Muscle layer of colon (tissue), 2 donors: ENCODE results near the gene LEMD1.

ENCODE experiments used
- H3K27ac ChIP-seq: one replicate; pipeline ENCODE4 v1.7.0; 2013; ENCODE audit warnings: low read depth, mild to moderate bottlenecking, low read length, moderate library complexity
- H3K27me3 ChIP-seq, 2 donors: one replicate each; pipeline ENCODE4 v1.7.0; 2013; ENCODE audit warnings: low read length in 2 of 2, mild to moderate bottlenecking in 2 of 2; ENCODE audit not compliant: insufficient read depth in 2 of 2, control insufficient read depth in 1 of 2
- H3K36me3 ChIP-seq: one replicate; pipeline ENCODE4 v1.7.0; 2013; ENCODE audit warnings: mild to moderate bottlenecking, low read length; ENCODE audit not compliant: insufficient read depth
- H3K4me1 ChIP-seq: one replicate; pipeline ENCODE4 v1.7.0; 2013; ENCODE audit warnings: mild to moderate bottlenecking, low read length; ENCODE audit not compliant: insufficient read depth
- H3K4me3 ChIP-seq, 2 donors: one replicate each; pipeline ENCODE4 v1.7.0; 2013; ENCODE audit warnings: low read length in 2 of 2, low read depth in 1 of 2, mild to moderate bottlenecking in 1 of 2, moderate library complexity in 1 of 2
- H3K9ac ChIP-seq: one replicate; pipeline ENCODE4 v1.7.0; 2013; ENCODE audit warnings: low read length
- H3K9me3 ChIP-seq: one replicate; pipeline ENCODE4 v1.7.0; 2013; ENCODE audit warnings: mild to moderate bottlenecking, low read length
- donor health status: abdominal sarcoma.
- donor health status: Adenocarcinoma of cecum.

The LEMD1 gene

DNA sequence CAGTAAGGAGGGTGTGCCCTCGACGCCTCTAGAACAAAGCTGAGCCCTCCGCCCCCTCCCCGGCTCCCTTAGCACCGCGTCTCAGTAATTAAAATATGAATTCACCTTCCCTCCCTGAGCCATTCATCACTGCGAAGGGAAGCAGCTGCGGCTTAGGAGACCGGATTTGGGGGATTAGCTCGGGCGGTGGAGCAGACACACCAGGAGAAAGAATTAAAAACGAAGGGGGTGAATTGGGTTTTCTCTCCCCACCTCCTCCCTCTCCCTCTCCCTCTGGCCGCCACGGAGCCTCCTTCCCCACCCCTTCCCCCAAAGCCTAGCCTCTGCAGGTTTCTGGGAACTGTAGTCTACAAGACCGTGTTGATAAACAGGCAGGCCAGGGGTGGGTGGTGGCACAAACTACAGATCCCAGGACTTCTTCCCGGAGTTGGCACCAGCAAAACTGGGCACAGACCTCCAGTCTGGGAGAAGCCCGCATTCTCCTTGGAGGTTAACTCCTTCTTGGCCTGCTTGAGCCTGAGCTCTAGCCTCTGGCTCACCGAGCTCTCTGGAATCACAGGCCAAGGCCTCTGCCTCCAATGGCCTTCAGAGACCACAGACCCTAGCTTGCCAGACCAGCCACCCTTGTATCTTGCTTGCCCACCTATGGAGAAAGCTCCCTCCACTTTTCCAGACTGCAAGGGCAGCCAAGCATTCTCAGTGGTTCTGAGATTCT lies 23.2 kb upstream of the LEMD1 start:
- Histone ChIP-seq H3K4me3 (peak overlapping the region; percentile 5 to 43), H3K36me3 (no peaks in the 10 kb centered on the region), H3K4me1 (peaks cover 21% of the 10 kb centered on the region), H3K27ac (peak overlapping the region; percentile 27), H3K27me3 (peaks cover 0 to 10% of the 10 kb centered on the region in 2 donors), H3K9me3 (no peaks in the 10 kb centered on the region), H3K9ac (peak overlapping the region; percentile 45)

GRCh38 chr1:205444300-205444930 lies 22.6 kb upstream of the LEMD1 start:
- Histone ChIP-seq H3K9ac (peak overlapping the region; percentile 45), H3K9me3 (no peaks in the 10 kb centered on the region), H3K4me3 (peak overlapping the region; percentile 5 to 43), H3K4me1 (peaks cover 22% of the 10 kb centered on the region), H3K36me3 (no peaks in the 10 kb centered on the region), H3K27me3 (peaks cover 0 to 7% of the 10 kb centered on the region in 2 donors), H3K27ac (peak overlapping the region; percentile 4)

DNA sequence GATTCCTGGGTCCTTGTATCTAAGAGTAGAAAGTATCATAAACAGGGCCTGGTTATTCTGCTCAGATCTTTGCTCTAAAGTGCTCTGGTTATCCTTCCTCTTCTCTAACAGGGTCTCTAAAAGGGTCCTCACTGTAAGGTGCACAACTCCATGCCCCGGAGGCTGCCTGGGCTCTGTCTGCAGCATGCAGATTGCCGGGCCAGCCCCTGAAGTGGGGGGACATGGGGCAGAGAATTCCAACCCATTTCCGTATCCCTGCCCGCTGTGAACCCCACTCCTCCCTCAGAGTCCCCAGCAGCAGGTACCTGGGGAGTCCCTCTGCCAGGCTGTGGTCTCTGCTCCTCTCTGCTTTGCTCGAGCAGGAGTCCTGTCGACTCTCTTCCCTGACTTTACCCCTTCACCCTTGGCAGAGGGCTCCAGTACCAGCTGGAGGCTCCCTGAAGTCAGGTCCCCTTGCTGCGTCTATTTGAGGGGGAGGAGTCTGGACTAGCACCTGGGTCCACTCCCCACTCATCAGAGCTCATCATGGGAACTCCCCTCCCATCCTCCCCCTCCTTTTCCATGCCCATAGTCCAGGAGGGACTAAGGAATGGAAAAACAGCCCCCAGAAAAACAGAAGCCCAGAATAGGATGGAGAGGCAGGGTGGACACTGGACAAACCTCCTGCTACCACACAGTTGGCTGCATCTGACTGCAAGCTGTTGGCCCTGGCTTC lies 21.9 kb upstream of the LEMD1 start:
- H3K4me3 ChIP-seq: peak overlapping the region in 1 of 2 donors; percentile 43
- H3K9ac ChIP-seq: no peak overlapping the region
- H3K4me1 ChIP-seq: peaks cover 29% of the 10 kb centered on the region
- peaks cover 0 to 3% of the 10 kb centered on the region in 2 donors for H3K27me3 ChIP-seq
- H3K27ac ChIP-seq: no peak overlapping the region
- H3K36me3 ChIP-seq: no peaks in the 10 kb centered on the region
- no peaks in the 10 kb centered on the region for H3K9me3 ChIP-seq

DNA sequence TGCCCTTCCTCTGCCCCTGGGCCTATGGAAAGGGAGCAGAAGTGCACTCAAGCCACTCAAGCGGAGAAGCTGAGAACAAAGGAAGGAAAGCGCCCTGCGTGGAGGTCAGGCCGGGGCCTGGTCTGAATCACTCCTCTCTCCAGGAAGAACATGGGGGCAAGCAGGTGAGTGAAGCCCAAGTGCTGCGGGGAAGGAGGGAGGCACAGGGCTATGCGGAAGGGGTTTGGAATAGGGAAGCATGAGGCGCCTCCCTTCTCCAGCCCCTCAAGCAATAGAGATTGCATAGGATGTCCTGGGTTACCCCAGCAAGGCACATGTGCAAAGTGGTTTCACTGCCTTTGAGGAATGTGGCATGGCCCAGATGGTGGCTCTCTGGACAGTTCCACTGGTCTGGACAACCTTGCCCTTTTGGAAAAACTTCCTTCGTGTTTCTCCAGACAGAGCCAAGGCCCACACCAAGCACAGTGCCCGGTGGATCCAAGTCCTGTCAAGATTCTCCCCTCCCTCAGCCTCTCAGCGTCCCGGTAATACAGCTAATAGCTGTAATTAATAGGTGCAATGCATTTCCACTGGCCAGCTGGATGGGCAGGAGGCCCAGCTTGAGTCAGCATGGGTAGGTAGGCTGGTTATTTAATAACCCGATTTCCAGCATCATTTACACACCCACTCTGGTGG lies 20.3 kb upstream of the LEMD1 start:
- H3K4me1 ChIP-seq: peaks cover 34% of the 10 kb centered on the region
- H3K4me3 ChIP-seq: no peak overlapping the region
- no peak overlapping the region for H3K27ac ChIP-seq
- no peaks in the 10 kb centered on the region for H3K36me3 ChIP-seq
- no peaks in the 10 kb centered on the region for H3K27me3 ChIP-seq
- no peak overlapping the region for H3K9ac ChIP-seq
- no peaks in the 10 kb centered on the region for H3K9me3 ChIP-seq

- Histone ChIP-seq H3K4me3 (no peak overlapping the region), H3K27ac (no peak overlapping the region), H3K27me3 (no peaks in the 10 kb centered on the region), H3K9ac (no peak overlapping the region), H3K9me3 (no peaks in the 10 kb centered on the region), H3K36me3 (no peaks in the 10 kb centered on the region), H3K4me1 (peaks cover 34% of the 10 kb centered on the region)
Observed at GRCh38 chr1:205441716-205442050, 19.8 kb upstream of the LEMD1 start.

DNA sequence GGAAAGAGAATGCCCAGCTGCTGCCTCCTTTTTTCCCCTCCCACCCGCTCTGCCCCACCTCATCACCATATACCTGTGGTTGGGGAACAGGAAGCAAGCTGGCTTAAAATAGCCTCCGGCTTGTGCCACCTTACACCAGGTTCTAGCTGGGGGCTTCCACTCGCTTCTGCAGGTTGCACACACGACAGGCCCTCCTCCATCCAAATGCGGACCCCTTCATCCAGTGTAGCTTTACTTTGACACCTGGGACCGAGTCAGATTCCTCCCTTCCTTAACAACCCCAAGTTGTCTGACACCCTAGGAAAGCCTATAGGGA lies 19.4 kb upstream of the LEMD1 start:
- peaks cover 34% of the 10 kb centered on the region for H3K4me1 ChIP-seq
- no peak overlapping the region for H3K27ac ChIP-seq
- H3K9ac ChIP-seq: no peak overlapping the region
- no peaks in the 10 kb centered on the region for H3K36me3 ChIP-seq
- no peaks in the 10 kb centered on the region for H3K27me3 ChIP-seq
- no peak overlapping the region for H3K4me3 ChIP-seq
- no peaks in the 10 kb centered on the region for H3K9me3 ChIP-seq

DNA sequence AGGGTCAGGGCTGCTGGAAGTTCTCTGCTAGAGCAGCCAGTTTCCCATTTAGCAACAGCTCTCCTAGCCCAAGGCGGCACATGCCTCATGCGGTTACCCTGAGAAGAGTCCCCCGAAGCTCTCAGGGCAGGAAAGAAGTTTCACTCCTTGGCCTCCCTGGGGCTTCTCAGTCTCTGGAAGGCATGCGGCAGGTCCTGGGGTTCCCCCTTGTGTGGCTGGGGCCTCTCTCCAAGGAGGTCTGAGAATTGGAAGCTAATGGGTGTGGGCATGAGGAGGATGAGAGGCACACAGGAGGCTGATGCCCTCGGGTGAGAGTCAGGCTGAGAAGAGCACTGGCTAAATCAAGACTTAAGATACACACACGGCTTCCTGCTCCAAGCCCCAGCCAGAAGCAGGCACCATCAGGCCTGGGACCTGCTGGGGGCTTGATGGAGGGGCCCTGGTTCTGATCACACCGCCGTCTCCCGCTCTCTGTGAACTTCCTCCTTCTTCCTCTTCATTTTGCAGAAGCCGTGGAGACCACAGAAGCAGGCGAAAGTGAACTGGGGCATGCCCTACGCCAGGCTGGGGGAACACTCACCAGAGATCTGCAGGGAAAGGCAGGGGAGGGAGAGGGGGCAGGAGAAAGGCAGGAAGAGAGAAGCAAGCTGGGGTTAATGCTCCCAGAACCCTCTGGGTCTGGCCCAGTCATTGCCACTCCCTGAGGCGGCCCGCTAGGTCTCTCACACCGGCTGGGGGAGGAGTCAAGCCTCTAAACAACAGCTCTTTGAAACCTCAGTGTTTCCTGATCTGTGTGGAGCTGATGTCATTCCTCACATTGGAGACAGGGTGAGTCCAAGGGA lies 18.8 kb upstream of the LEMD1 start:
- Histone ChIP-seq H3K4me3 (no peak overlapping the region), H3K27ac (no peak overlapping the region), H3K9me3 (no peaks in the 10 kb centered on the region), H3K9ac (no peak overlapping the region), H3K4me1 (peaks cover 31% of the 10 kb centered on the region), H3K27me3 (no peaks in the 10 kb centered on the region), H3K36me3 (no peaks in the 10 kb centered on the region)

DNA sequence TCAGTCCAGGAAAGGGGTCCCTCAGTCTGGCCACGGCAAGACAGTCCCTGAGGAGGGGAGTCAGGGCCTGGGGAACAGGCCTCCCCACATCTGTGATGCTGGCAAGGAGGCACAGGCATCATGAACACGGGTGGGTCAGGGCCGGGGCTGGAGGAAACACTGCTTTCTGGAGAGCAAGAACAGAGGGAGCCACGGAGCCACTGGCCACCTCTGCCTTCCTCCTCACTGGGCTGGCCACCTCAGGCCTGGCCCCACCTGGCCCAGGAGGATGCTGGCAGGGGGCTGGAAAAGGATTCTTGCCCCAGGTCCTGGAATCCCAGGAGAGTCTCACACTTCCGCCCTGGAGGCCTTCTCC lies 18.2 kb upstream of the LEMD1 start:
- Histone ChIP-seq H3K27ac (no peak overlapping the region), H3K9ac (no peak overlapping the region), H3K9me3 (no peaks in the 10 kb centered on the region), H3K4me1 (peaks cover 29% of the 10 kb centered on the region), H3K36me3 (no peaks in the 10 kb centered on the region), H3K27me3 (peaks cover 0 to 4% of the 10 kb centered on the region in 2 donors), H3K4me3 (no peak overlapping the region)

DNA sequence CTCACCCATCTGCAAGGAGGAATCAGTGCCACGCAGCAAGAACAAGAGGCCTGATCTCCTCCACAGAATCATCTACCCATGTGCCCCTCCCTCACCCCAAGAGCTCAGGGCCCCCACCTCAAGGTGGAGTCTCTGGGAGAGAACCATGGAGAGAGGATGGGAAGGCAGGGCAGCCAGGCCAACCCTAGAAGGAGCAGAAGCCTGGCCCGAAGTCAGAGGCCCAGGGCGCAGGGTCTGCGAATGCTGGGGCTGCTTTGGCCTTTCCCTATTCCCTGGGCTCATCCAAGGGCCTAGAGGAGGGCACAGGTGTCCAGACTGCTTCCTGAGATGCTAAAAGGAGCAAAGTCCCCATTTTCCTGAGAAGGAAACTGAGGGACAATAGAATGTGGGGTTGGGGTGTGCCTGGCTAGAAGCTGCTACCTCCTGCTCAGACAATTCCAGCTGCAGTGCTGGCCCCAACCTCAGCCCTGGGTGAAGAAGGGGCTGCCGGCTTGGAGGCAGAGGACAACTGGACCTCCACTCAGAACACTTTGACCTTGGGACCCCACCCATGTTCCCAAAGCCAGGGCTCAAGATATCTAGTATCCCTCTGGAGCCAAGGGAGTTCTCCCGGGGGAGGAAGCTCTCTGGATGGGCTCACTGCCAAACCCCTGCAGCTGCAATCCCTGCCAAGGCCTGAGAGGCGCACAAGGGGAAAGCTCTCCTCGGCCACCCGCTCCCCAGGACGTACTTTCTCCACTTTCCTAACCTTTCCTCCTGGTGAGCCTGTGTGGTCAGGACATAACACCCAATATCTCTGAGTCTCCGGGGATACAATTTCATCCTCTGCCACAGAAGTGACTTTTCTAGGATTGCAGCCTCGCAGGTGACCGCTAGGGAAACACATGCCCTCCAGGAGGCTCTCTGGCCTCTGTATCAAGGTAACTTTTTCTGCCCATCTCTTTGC lies 16.6 kb upstream of the LEMD1 start:
- Histone ChIP-seq H3K27ac (no peak overlapping the region), H3K27me3 (peaks cover 0 to 5% of the 10 kb centered on the region in 2 donors), H3K36me3 (no peaks in the 10 kb centered on the region), H3K9ac (no peak overlapping the region), H3K9me3 (no peaks in the 10 kb centered on the region), H3K4me1 (peaks cover 18% of the 10 kb centered on the region), H3K4me3 (no peak overlapping the region)

DNA sequence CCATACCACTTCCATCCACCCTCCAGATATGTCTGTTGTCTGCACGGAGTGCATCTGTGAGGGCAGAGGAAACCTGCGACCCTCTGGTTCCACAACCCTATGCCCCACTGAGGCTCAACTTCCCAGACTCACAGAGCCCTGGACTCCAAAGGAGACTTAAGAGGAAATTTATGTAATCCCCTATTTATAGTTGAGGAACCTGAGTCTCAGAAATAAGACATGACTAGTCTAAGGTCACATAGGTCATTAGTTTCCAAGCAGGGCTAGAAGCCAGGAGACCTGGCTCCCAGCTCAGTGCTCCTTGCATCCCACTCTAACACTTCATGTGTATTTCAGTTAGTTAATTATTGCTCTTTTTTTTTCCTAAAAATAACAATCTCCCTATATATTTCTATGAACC lies 15.7 kb upstream of the LEMD1 start:
- Histone ChIP-seq H3K4me1 (peaks cover 18% of the 10 kb centered on the region), H3K27ac (no peak overlapping the region), H3K9me3 (no peaks in the 10 kb centered on the region), H3K36me3 (no peaks in the 10 kb centered on the region), H3K27me3 (peaks cover 0 to 11% of the 10 kb centered on the region in 2 donors), H3K9ac (no peak overlapping the region), H3K4me3 (no peak overlapping the region)
